Suprapubic skin (tissue), 4 donors: Measurements from ENCODE around the gene BCKDHB. TPM values are rescaled to one million over a fixed set of nuclear protein-coding genes. Genes with fewer than 3 reads are reported as not detected.

Experiments used
- DNase-seq, 2 donors: peaks; one replicate each; pipeline ENCODE4 v3.0.0-alpha.2; 2019; ENCODE audit warnings: low spot score in 2 of 2
- H3K27ac ChIP-seq: fragments of 200-600 bp; sonication (generic); one replicate; pipeline ENCODE4 v1.5.1; 2019
- H3K27me3 ChIP-seq: fragments of 200-600 bp; sonication (generic); one replicate; pipeline ENCODE4 v1.5.1; 2019
- H3K36me3 ChIP-seq: fragments of 200-600 bp; sonication (generic); one replicate; pipeline ENCODE4 v1.5.1; 2019
- H3K4me1 ChIP-seq: fragments of 200-600 bp; sonication (generic); one replicate; pipeline ENCODE4 v1.5.1; 2019
- H3K4me3 ChIP-seq: fragments of 200-600 bp; sonication (generic); one replicate; pipeline ENCODE4 v1.5.1; 2019; ENCODE audit warnings: mild to moderate bottlenecking
- H3K9me3 ChIP-seq: fragments of 200-600 bp; sonication (generic); one replicate; pipeline ENCODE4 v1.5.1; 2019
- EP300 ChIP-seq: sonication (generic); formaldehyde crosslinking; IDR thresholded peaks from one replicate; pipeline ENCODE4 v1.6.1; 2017; ENCODE audit warnings: antibody characterized with exemption
- POLR2A ChIP-seq, 2 donors: fragments of 450-650 bp; IDR thresholded peaks; one replicate each; pipeline ENCODE4 v1.6.1; 2017; ENCODE audit warnings: antibody characterized with exemption in 2 of 2, mild to moderate bottlenecking in 2 of 2, moderate library complexity in 2 of 2
- POLR2AphosphoS5 ChIP-seq, 3 donors: sonication (generic); formaldehyde crosslinking; IDR thresholded peaks; one replicate each; pipeline ENCODE4 v1.6.1; 2017; ENCODE audit warnings: antibody characterized with exemption in 3 of 3
- WGBS: methylation state at CpG from one replicate; pipeline ENCODE4 v1.1.5; 2018; 5-methylcytosine and 5-hydroxymethylcytosine counted together
- total RNA-seq, 4 donors: library from RNA; depleted of rRNA; stranded (reverse); fragments of >200 nt; gene quantifications; one replicate each; pipeline ENCODE4 v1.1.0, GENCODE V29; 2016
- TF ChIP-seq, protein P1 (sequence below), 2 donors: fragments of 200-600 bp in 1 of 2; fragments of 450-650 bp in 1 of 2; sonication (generic) in 1 of 2; IDR thresholded peaks; one replicate each; pipeline ENCODE4 v1.5.1; 2016 to 2019; ENCODE audit warnings: antibody characterized with exemption in 2 of 2, mild to moderate bottlenecking in 1 of 2, moderate library complexity in 1 of 2

Gene BCKDHB
- total RNA-seq, 4 donors from 2014 or later, result 10.5 to 17.2 (median 14.1) TPM

DNA sequence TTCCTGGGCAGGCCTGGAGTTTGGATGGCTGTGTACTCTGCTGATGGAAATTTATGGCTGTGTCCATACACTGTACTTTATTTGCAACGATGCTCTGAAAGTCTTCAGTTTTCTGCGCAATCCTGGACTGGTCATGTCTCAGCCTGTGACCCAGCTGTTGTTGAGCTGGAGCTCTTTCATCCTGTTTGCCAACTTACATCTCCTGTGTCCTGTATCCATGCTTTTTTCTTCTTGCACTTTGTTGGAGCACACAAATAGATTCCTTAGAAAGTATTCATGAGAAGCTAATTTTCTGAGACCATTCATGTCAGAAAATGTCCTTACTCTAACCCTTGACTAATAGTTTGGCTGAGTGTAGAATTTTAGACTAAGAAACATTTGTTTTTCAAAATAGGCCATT is 251.2 kb downstream of the BCKDHB start:
- peaks cover 2% of the 10 kb centered on the region for H3K4me1 ChIP-seq
- H3K9me3 ChIP-seq, result no peaks in the 10 kb centered on the region
- no peaks in the 10 kb centered on the region for H3K36me3 ChIP-seq
- TF ChIP-seq EP300 (no peak), POLR2AphosphoS5 (IDR thresholded peaks at IDR 0.05) (peak in 1 of 3 donors; percentile 46)
- no peaks in the 10 kb centered on the region for H3K27me3 ChIP-seq
- no peak overlapping the region for H3K27ac ChIP-seq
- no peak overlapping the region for H3K4me3 ChIP-seq
- DNase-seq, result no peak
- 52% methylated on average over 2 of the region's 2 CpGs for WGBS

DNA sequence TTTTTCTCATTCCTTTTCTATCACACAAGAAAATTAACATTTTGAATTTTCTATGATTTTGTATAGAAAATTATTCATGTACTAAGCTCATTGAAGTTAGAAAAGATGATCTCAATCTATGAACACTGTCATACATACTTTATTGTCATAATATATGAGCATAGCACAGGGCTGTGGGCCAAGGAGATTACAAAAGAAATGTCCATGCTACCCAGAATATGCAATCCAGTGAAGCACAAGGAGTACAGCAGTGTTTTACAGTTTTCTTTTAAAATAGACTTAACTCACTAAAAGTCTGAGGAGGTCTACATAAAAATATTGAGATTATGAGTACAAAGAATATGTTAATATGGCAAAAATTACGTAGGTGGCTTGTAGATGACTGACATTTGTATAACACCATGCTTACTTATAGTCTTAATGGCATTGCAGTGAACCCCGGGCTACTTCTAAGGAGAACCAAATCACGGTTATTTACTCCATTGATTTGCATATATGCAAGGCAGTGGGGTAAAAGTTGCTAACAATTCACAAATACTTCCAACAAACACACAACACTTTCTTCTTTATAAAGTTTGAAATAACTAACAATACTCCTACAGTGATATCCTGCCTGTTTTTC is 257.1 kb downstream of the BCKDHB start:
- H3K27me3 ChIP-seq, result no peaks in the 10 kb centered on the region
- no peak for TF ChIP-seq POLR2AphosphoS5 (IDR thresholded peaks at IDR 0.05)
- TF ChIP-seq, protein P1, sequence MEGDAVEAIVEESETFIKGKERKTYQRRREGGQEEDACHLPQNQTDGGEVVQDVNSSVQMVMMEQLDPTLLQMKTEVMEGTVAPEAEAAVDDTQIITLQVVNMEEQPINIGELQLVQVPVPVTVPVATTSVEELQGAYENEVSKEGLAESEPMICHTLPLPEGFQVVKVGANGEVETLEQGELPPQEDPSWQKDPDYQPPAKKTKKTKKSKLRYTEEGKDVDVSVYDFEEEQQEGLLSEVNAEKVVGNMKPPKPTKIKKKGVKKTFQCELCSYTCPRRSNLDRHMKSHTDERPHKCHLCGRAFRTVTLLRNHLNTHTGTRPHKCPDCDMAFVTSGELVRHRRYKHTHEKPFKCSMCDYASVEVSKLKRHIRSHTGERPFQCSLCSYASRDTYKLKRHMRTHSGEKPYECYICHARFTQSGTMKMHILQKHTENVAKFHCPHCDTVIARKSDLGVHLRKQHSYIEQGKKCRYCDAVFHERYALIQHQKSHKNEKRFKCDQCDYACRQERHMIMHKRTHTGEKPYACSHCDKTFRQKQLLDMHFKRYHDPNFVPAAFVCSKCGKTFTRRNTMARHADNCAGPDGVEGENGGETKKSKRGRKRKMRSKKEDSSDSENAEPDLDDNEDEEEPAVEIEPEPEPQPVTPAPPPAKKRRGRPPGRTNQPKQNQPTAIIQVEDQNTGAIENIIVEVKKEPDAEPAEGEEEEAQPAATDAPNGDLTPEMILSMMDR (IDR thresholded peaks at IDR 0.05), result no peak
- TF ChIP-seq EP300, result no peak
- TF ChIP-seq POLR2A (IDR thresholded peaks at IDR 0.05), result no peak
- no peak for DNase-seq
- no peaks in the 10 kb centered on the region for H3K4me1 ChIP-seq
- H3K36me3 ChIP-seq, result no peaks in the 10 kb centered on the region
- H3K9me3 ChIP-seq, result no peaks in the 10 kb centered on the region
- no peak overlapping the region for H3K4me3 ChIP-seq
- WGBS, result 89% methylated on average over 3 of the region's 3 CpGs
- H3K27ac ChIP-seq, result no peak overlapping the region

DNA sequence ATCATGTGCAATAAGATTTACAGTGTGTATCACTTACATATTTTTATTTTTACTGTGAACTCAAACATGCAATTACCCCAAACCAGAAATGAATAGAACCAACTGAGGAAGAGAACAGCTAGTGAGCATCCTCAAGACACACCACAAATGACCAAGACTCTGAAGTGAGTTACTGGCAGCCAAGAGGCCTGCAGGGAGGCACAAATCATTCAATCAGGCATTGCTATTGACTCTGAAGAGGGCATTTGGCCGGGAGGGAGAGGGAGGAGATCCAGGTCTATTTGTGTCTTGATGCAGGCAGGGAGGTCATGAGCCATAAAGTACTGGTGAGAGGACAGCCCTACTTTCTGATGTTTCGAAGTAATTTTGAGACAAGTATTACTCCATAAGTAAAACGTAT is 257.7 kb downstream of the BCKDHB start:
- Histone ChIP-seq H3K4me3 (no peak overlapping the region), H3K27ac (no peak overlapping the region), H3K4me1 (no peaks in the 10 kb centered on the region), H3K9me3 (no peaks in the 10 kb centered on the region), H3K36me3 (no peaks in the 10 kb centered on the region), H3K27me3 (no peaks in the 10 kb centered on the region)
- DNase-seq, result no peak
- WGBS, result 79% methylated on average over 3 of the region's 3 CpGs
- no peak for TF ChIP-seq POLR2AphosphoS5 (IDR thresholded peaks at IDR 0.05)
- TF ChIP-seq EP300, result no peak
- TF ChIP-seq, protein P1 (IDR thresholded peaks at IDR 0.05), result no peak
- TF ChIP-seq POLR2A (IDR thresholded peaks at IDR 0.05), result no peak

DNA sequence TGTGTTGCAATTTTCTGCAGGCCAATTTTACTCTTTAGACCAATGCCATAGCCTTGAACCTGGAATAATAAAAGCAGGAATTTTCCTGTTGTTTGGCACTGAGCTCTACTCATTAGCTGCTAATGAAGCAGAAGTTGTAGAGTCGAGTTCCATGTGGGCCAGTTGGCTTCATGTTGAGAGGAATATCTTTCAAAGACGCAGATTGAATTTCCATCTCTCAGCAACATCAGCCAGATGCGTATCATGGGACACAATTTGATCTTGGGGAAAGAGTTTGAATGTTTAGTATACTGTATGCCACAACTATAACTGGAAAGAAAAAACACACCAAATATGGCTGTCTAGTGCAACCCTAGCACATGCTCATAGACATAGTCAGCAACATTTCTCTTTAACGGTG is 259.6 kb downstream of the BCKDHB start:
- no peaks in the 10 kb centered on the region for H3K4me1 ChIP-seq
- no peaks in the 10 kb centered on the region for H3K9me3 ChIP-seq
- WGBS, result 69% methylated on average over 4 of the region's 4 CpGs
- H3K27ac ChIP-seq, result no peak overlapping the region
- DNase-seq, result no peak
- no peaks in the 10 kb centered on the region for H3K36me3 ChIP-seq
- no peak overlapping the region for H3K4me3 ChIP-seq
- H3K27me3 ChIP-seq, result no peaks in the 10 kb centered on the region
- TF ChIP-seq POLR2AphosphoS5 (IDR thresholded peaks at IDR 0.05) (no peak), POLR2A (IDR thresholded peaks at IDR 0.05) (no peak), EP300 (no peak)
- TF ChIP-seq, protein P1 (IDR thresholded peaks at IDR 0.05), result no peak

DNA sequence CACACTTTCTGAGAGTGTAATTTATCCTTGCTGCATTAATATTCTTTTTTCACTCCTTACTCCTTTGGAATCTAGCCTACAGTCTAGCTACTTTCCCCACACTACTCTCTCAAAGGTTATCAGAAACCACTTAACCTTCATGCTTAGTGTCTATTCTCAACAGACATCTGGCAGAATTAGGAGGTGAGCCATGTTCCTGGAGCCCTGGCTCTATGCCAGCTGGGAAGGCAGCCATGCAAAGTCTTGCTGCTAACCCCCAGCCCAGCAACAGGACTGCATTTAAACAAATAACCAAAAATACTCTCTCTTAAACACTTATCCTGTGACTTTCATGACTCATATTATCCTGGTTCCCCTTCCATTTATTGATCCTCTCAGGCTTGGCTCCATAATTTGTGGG is 260.2 kb downstream of the BCKDHB start:
- DNase-seq, result no peak
- Histone ChIP-seq H3K27me3 (no peaks in the 10 kb centered on the region), H3K9me3 (no peaks in the 10 kb centered on the region), H3K4me1 (no peaks in the 10 kb centered on the region), H3K4me3 (no peak overlapping the region), H3K27ac (no peak overlapping the region), H3K36me3 (no peaks in the 10 kb centered on the region)
- no peak for TF ChIP-seq EP300

DNA sequence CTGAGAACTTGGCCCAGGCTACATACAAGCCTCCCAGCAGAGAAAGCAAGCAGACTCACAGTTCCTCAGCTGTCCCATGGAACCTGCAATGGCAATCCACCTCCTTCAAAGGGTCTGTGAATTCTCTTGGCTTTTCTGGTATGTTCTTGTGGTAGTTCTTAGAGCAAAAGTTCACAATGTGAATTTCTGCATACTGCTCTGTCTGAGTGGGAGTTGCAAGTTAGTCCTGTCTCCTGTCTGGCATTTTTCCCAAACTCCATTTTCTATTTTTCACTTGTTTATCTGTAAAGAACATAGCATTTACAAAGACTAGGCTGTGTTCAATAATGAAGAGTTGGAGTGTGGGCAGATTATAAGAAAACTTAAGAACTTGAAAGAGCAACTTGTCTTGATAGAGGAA is 269.9 kb downstream of the BCKDHB start:
- Histone ChIP-seq H3K4me3 (no peak overlapping the region), H3K27me3 (no peaks in the 10 kb centered on the region), H3K4me1 (no peaks in the 10 kb centered on the region), H3K27ac (no peak overlapping the region), H3K36me3 (no peaks in the 10 kb centered on the region), H3K9me3 (no peaks in the 10 kb centered on the region)
- no peak for DNase-seq
- TF ChIP-seq, protein P1 (IDR thresholded peaks at IDR 0.05), result no peak
- TF ChIP-seq EP300 (no peak), POLR2AphosphoS5 (IDR thresholded peaks at IDR 0.05) (no peak), POLR2A (IDR thresholded peaks at IDR 0.05) (no peak)
